Body of pancreas (tissue), 4 donors: Measurements from ENCODE around the gene DEFB131A.
"Not testable (repeated sequence)": the region's sequence is repeated elsewhere in the genome, so short reads cannot be mapped to it uniquely, and the experiment has no call there.

Experiments
- CTCF ChIP-seq, 7 experiments: fragments of 450-650 bp in 4 of 7; fragments of 200-600 bp in 3 of 7; sonication (generic) in 3 of 7; IDR thresholded peaks; one replicate each; pipeline ENCODE4 v1.5.1; 2016 to 2019; ENCODE audit warnings: antibody characterized with exemption in 7 of 7
- POLR2A ChIP-seq, 3 donors: fragments of 450-650 bp; IDR thresholded peaks; one replicate each; pipeline ENCODE4 v1.6.1; 2016; ENCODE audit warnings: antibody characterized with exemption in 3 of 3, mild to moderate bottlenecking in 2 of 3

GRCh38 chr4:9452251-9452650 lies 8.0 kb downstream of the DEFB131A start:
- TF ChIP-seq CTCF, POLR2A (IDR thresholded peaks at IDR 0.05): not testable (repeated sequence)
